Panc1 (cell line): ENCODE results near the gene GLB1L2. TPM values are rescaled to one million over a fixed set of nuclear protein-coding genes. Genes with fewer than 3 reads are reported as not detected.

Experiments used
- ATAC-seq: fragments of 200-7000 bp; cut with Tn5 transposase; 2 replicates; pipeline ENCODE4 v1.9.1; 2020; ENCODE audit warnings: mild to moderate bottlenecking, moderate library complexity
- BruUV-seq: library from RNA; stranded (reverse); fragments of 400-500 nt; replicated peaks from 2 replicates; lab custom pipeline; 2021; lab: Mats Ljungman, UMichigan
- CTCF ChIA-PET: fragments of 300-600 bp; sonication (Branson Sonifier 250); formaldehyde crosslinking; loops from one replicate; lab custom pipeline; 2022; ENCODE audit warnings: antibody characterized with exemption; lab: Charles Lee
- POLR2A ChIA-PET: fragments of 300-600 bp; sonication (Branson Sonifier 250); formaldehyde crosslinking; loops from one replicate; lab custom pipeline; 2022; ENCODE audit warnings: antibody characterized with exemption; lab: Charles Lee
- DNase-seq: peaks from one replicate; pipeline ENCODE4 v3.0.0-alpha.2; 2010; ENCODE audit warnings: low read depth, low spot score
- H3K27ac ChIP-seq: 2 replicates; pipeline ENCODE4 v1.5.1; 2011; ENCODE audit warnings: mild to moderate bottlenecking, low read length, inconsistent platforms
- H3K27me3 ChIP-seq: fragments of 200-500 bp; sonication (Bioruptor generic); 2 replicates; pipeline ENCODE4 v1.6.0; 2014; ENCODE audit warnings: low read length, inconsistent platforms; ENCODE audit not compliant: control insufficient read depth, insufficient read depth
- H3K36me3 ChIP-seq: fragments of 200-500 bp; sonication (Bioruptor generic); 2 replicates; pipeline ENCODE4 v1.5.1; 2014; ENCODE audit warnings: inconsistent platforms, mild to moderate bottlenecking, low read length, moderate library complexity; ENCODE audit not compliant: control insufficient read depth, insufficient read depth
- H3K4me1 ChIP-seq: 2 replicates; pipeline ENCODE4 v1.5.1; 2011; ENCODE audit warnings: inconsistent platforms, mild to moderate bottlenecking, low read length, moderate library complexity; ENCODE audit not compliant: control insufficient read depth, insufficient read depth
- H3K4me3 ChIP-seq, 2 experiments: 2 replicates each; pipeline ENCODE4 v1.5.1; 2011 to 2012; ENCODE audit warnings: low read depth in 2 of 2, low read length in 2 of 2, mild to moderate bottlenecking in 2 of 2, inconsistent platforms in 1 of 2, moderate library complexity in 1 of 2
- H3K9me3 ChIP-seq: fragments of 200-500 bp; sonication (Bioruptor generic); 2 replicates; pipeline ENCODE4 v1.5.1; 2014; ENCODE audit warnings: low read depth, mild to moderate bottlenecking, inconsistent platforms, low read length, moderate library complexity; ENCODE audit not compliant: control insufficient read depth, insufficient read depth
- POLR2AphosphoS5 ChIP-seq: IDR thresholded peaks from 2 replicates; pipeline ENCODE4 v1.6.1; 2012; ENCODE audit warnings: mild to moderate bottlenecking, low read depth, low read length, moderate library complexity
- REST ChIP-seq, 2 experiments: IDR thresholded peaks; 2 replicates each; pipeline ENCODE4 v1.6.1; 2011 to 2012; ENCODE audit warnings: low read depth in 2 of 2, control low read depth in 1 of 2, low read length in 1 of 2, mild to moderate bottlenecking in 1 of 2, moderate library complexity in 1 of 2; ENCODE audit not compliant: insufficient read depth in 1 of 2
- SIN3A ChIP-seq: IDR thresholded peaks from 2 replicates; pipeline ENCODE4 v1.6.1; 2012; ENCODE audit warnings: low read depth, mild to moderate bottlenecking, low read length, moderate library complexity, borderline replicate concordance; ENCODE audit not compliant: insufficient read depth
- TCF7L2 ChIP-seq: IDR thresholded peaks from 2 replicates; pipeline ENCODE4 v1.6.1; 2011; ENCODE audit warnings: mild to moderate bottlenecking, low read depth, low read length, inconsistent platforms
- in situ Hi-C: cut with HindIII; loops from 2 replicates; pipeline ENCODE4 v1.10.0; 2016; ENCODE audit warnings: low sequenced_read_pairs, low pct_unique_long_range_greater_than_20kb
- intact Hi-C: fragments of 100-400 bp; cut with micrococcal nuclease; formaldehyde crosslinking; loops from one replicate; pipeline ENCODE4 v1.10.0; 2022; ENCODE audit not compliant: unreplicated experiment
- total RNA-seq: library from RNA; stranded (reverse); gene quantifications from one replicate; pipeline ENCODE4 v1.2.1, GENCODE V29; 2021; ENCODE audit not compliant: unreplicated experiment
- TF ChIP-seq, protein P1 (sequence below): fragments of 450-650 bp; IDR thresholded peaks from 2 replicates; pipeline ENCODE4 v1.5.1; 2017; ENCODE audit warnings: mild to moderate bottlenecking

The GLB1L2 gene
- total RNA-seq, 1 experiment from 2014 or later = 10.4 TPM

- ChIA-PET CTCF (no interaction called here), POLR2A (no interaction called here)
- Histone ChIP-seq H3K4me3 (no peak overlapping the region), H3K9me3 (peaks cover 8% of the 10 kb centered on the region; the same call in 1 of the 2 replicates), H3K27me3 (peaks cover 19% of the 10 kb centered on the region), H3K4me1 (no peaks in the 10 kb centered on the region), H3K36me3 (no peaks in the 10 kb centered on the region), H3K27ac (no peak overlapping the region)
- DNase-seq (no peak), ATAC-seq (no peak)
- intact Hi-C loops (no loop called here), in situ Hi-C loops (no loop called here)
- TF ChIP-seq, protein P1, sequence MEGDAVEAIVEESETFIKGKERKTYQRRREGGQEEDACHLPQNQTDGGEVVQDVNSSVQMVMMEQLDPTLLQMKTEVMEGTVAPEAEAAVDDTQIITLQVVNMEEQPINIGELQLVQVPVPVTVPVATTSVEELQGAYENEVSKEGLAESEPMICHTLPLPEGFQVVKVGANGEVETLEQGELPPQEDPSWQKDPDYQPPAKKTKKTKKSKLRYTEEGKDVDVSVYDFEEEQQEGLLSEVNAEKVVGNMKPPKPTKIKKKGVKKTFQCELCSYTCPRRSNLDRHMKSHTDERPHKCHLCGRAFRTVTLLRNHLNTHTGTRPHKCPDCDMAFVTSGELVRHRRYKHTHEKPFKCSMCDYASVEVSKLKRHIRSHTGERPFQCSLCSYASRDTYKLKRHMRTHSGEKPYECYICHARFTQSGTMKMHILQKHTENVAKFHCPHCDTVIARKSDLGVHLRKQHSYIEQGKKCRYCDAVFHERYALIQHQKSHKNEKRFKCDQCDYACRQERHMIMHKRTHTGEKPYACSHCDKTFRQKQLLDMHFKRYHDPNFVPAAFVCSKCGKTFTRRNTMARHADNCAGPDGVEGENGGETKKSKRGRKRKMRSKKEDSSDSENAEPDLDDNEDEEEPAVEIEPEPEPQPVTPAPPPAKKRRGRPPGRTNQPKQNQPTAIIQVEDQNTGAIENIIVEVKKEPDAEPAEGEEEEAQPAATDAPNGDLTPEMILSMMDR = no peak
- TF ChIP-seq REST (IDR thresholded peaks at IDR 0.05; ENCODE audit: insufficient read depth in 1 of 2, low read depth in 2 of 2, low read length in 1 of 2) = no peak
- no TSS peak for BruUV-seq
Observed at GRCh38 chr11:134312807-134313206, 19.0 kb upstream of the GLB1L2 start.

- no peak for TF ChIP-seq POLR2AphosphoS5
- no peak for TF ChIP-seq REST (IDR thresholded peaks at IDR 0.05; ENCODE audit: insufficient read depth in 1 of 2, low read depth in 2 of 2, low read length in 1 of 2)
- no peak for TF ChIP-seq SIN3A
- no peak for TF ChIP-seq TCF7L2
- TF ChIP-seq, protein P1 = no peak
Observed at GRCh38 chr11:134313379-134313778, 18.4 kb upstream of the GLB1L2 start.

More at GRCh38 chr11:134313379-134313778, 18.4 kb upstream of the GLB1L2 start:
- ChIA-PET POLR2A (no interaction called here), CTCF (no interaction called here)
- ATAC-seq (no peak), DNase-seq (no peak)
- no TSS peak for BruUV-seq
- Histone ChIP-seq H3K4me1 (no peaks in the 10 kb centered on the region), H3K4me3 (no peak overlapping the region), H3K36me3 (no peaks in the 10 kb centered on the region), H3K9me3 (peaks cover 8% of the 10 kb centered on the region; the same call in 1 of the 2 replicates), H3K27ac (no peak overlapping the region), H3K27me3 (peaks cover 22% of the 10 kb centered on the region)
- intact Hi-C loops (no loop called here), in situ Hi-C loops (no loop called here)
